C4-2B (cell line): ENCODE results near the gene SCAF8.
A peak's percentile ranks its signal among the peaks of the same experiment; 100 is the strongest.

Experiments used
- CTCF ChIP-seq: fragments of 450-650 bp; conservative IDR thresholded peaks from 2 replicates; pipeline ENCODE4 v1.5.1; 2017; ENCODE audit warnings: mild to moderate bottlenecking
- ZFX ChIP-seq: fragments of 450-650 bp; IDR thresholded peaks from 2 replicates; pipeline ENCODE4 v1.6.1; 2017

- TF ChIP-seq CTCF (peak; percentile 94), ZFX (no peak)
Observed at GRCh38 chr6:154733183-154733625, at the start of gene SCAF8.
